HG02840 (cell line): Measurements from ENCODE around the gene MYLK.

Source experiments
- ATAC-seq: cut with Tn5 transposase; IDR thresholded peaks from one replicate; pipeline ENCODE4 v1.9.1; 2021; ENCODE audit warnings: mild to moderate bottlenecking, moderate library complexity, moderate number of reproducible peaks; ENCODE audit not compliant: unreplicated experiment, low FRiP score

The MYLK gene

GRCh38 chr3:123636431-123636841, 247.7 kb downstream of the MYLK start:
- ATAC-seq = no peak

DNA sequence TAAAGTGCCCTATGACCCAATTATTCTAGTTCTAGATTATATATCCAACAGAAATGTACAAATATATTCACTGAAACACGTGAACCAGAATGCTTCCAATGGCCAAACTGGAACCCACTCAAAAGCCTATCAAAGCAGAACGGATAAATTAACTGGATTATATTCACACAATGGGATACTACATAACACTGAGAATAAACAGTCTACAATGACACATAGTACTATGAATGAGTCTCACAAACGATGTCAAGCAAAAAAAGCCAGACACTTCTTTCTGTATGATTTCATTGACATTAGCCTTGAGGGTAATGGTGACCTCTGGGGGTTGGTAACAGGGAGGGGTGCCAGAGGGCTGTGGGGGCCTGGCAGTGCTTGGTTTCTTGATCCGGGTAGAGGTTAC, 248.4 kb downstream of the MYLK start:
- no peak for ATAC-seq

DNA sequence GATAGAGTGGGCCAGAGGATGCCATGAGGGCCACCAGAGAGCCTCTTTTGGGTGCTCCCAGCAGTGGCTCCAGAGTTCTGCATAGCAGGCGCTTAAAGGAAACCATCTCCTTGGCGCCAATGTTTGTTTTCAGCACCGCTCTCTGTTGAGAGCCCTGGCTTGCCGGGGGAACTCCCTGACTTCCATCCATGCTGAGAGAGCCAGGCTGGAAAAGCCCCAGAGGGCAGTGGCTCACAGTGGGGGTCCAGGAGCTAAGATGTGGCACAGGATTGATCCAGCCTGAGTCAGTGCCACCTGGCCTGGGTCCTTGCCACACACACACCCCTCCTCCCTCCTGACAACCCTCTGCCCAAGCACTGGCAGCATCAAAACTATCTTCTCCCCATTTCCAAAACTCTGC, 248.9 kb downstream of the MYLK start:
- ATAC-seq = no peak

- ATAC-seq = no peak
Observed at GRCh38 chr3:123634149-123635051, 249.7 kb downstream of the MYLK start.

GRCh38 chr3:123633530-123633929, 250.6 kb downstream of the MYLK start:
- ATAC-seq = no peak

- ATAC-seq = no peak
Observed at GRCh38 chr3:123632161-123632655, 251.9 kb downstream of the MYLK start.

DNA sequence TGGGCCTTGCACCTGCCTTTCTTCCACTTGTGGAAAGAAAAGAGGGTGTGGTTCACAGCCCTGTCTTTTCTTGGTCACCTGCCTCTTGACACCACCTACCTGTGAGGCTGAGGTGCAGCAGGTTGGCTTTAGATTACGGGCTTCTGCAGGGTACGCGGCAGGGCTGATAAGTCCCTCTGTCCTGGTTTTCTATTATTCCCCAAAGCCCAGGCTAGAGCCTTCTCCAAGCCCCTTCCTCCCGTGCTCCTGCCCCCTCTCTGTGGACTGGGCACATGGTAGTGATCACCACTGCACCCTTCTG, 254.4 kb downstream of the MYLK start:
- no peak for ATAC-seq

- ATAC-seq = no peak
Observed at GRCh38 chr3:123628996-123629746, 255.0 kb downstream of the MYLK start.

GRCh38 chr3:123627673-123628670, 256.2 kb downstream of the MYLK start:
- no peak for ATAC-seq

DNA sequence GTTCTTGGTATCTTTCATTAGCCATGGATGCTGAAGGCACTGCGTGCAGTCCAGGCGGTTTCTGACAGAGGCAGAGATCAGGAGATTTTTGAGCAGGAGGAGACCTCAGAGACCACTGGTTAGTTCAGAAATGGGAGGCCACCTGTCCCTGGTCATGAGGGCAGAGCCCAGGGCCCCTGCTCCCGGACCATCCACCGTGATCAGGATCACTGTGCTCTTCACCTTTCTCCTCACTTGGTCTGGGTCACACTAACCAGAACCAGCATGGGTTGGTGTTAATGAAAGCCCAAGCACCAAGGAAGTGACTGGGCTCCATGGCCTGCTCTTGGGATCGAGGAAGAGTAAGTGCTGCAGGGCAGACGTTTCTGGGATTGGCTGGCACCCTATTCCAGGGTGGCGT, 257.3 kb downstream of the MYLK start:
- ATAC-seq = no peak

DNA sequence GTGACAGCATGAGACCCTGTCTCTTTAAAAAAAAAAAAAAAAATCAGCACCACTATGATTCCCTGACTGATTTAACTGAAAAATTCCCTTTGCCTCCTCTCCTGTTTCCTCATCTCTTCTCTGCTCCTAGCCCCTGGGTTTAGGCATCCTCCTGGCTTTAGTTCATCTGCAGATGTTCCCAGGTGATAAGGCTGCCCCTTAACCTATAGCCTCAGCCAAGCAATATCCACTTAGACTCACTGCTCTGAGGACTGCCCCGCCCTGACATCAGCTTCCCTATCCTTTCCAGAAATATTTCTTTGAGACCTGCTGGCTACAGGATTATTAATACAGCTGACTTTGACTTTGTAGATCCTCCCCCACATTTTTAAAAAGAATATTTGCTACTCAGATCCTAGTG, 259.8 kb downstream of the MYLK start:
- ATAC-seq = no peak

- no peak for ATAC-seq
Observed at GRCh38 chr3:123623346-123623880, 260.7 kb downstream of the MYLK start.

DNA sequence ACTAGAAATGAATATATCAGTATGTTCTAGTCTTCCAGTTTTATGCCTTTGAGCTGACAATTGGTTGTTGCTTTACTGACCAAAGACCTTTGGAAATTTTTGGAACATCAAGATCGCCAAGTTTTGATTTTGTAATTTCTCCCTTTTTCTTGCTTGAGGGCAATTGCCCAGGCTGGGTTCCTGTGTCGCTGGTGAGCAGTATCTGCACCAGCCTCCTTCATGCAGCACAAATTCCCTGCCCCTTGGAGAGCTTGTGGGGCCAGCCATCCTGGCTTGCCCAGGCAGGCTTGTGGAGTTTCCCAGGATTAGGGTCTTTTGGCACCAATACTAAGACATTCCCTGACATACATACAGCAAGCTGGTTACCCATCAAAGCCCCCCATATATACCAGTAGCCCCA, 261.4 kb downstream of the MYLK start:
- no peak for ATAC-seq

DNA sequence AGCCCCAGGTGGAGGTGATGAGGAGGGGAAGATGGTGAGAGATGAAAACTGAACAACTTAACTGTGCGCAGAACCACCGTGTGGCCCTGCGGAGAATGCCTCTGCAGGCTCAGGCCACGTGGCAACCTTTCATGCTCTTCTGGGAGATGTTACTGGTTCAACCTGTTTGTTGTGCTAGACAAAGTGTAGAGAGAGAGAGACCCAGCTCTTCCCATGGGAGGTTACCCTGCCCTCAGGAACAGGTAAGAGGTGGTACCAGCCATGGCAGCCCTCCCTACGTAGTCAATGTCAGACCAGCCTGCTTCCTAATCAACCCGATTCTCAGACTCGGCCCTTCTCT, 262.3 kb downstream of the MYLK start:
- ATAC-seq = no peak

- ATAC-seq = no peak
Observed at GRCh38 chr3:123621186-123621849, 262.8 kb downstream of the MYLK start.

GRCh38 chr3:123620343-123620742, 263.8 kb downstream of the MYLK start:
- ATAC-seq = no peak

GRCh38 chr3:123618768-123619484, 265.2 kb downstream of the MYLK start:
- ATAC-seq = no peak

DNA sequence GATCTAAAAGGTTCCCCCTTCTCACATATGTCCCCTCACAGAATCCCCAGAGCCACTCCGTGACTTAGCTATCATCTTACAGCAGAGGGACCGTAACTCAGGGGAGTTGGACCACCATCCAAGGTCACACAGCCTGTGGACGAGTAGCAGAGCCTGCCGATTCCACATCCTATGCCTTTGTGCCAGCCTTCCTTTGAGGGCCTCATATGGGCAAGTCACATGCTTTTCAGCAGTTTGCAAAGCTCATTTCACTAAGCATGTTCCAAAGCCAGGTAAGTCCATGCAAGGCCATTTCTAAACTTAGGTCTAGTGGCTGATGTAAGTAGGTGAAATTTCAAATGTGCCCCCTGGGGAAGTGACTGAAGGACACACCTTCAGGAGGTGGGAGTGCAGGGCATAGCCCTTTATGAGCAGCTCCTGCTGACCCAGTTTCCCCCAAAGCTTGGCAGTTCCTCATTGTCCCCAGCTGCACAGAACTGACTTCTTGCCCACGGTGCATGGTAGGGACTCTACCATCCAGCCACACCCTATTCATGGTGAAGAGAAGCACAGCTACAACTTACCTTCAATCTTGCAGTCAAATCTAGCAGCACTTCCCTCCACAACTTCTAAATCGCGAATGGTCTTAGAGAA, 265.9 kb downstream of the MYLK start:
- no peak for ATAC-seq

- ATAC-seq = no peak
Observed at GRCh38 chr3:123616593-123616992, 267.5 kb downstream of the MYLK start.
